KOPT-K1 (cell line): Measurements from ENCODE around the gene DPF3.

Experiments used
- H3K27ac ChIP-seq: fragments of 200-600 bp; sonication (generic); 2 replicates; pipeline ENCODE4 v1.5.1; 2016; ENCODE audit warnings: antibody characterized with exemption, mild to moderate bottlenecking, low read depth, low read length; ENCODE audit not compliant: poor library complexity, severe bottlenecking
- H3K36me3 ChIP-seq: fragments of 200-600 bp; sonication (generic); 2 replicates; pipeline ENCODE4 v1.5.1; 2017; ENCODE audit warnings: antibody characterized with exemption, mild to moderate bottlenecking, low read length, moderate library complexity; ENCODE audit not compliant: insufficient read depth
- H3K9me3 ChIP-seq: fragments of 200-600 bp; sonication (generic); 2 replicates; pipeline ENCODE4 v1.5.1; 2017; ENCODE audit warnings: antibody characterized with exemption, low read length, mild to moderate bottlenecking; ENCODE audit not compliant: insufficient read depth, poor library complexity, severe bottlenecking

Gene DPF3

GRCh38 chr14:72625689-72626088 is 268.2 kb downstream of the DPF3 start:
- no peaks in the 10 kb centered on the region for H3K36me3 ChIP-seq
- H3K27ac ChIP-seq, result no peak overlapping the region
- H3K9me3 ChIP-seq, result peaks cover 14% of the 10 kb centered on the region

GRCh38 chr14:72621387-72622065 is 272.4 kb downstream of the DPF3 start:
- peaks cover 10% of the 10 kb centered on the region for H3K9me3 ChIP-seq
- no peak overlapping the region for H3K27ac ChIP-seq
- no peaks in the 10 kb centered on the region for H3K36me3 ChIP-seq

- H3K36me3 ChIP-seq, result no peaks in the 10 kb centered on the region
- H3K27ac ChIP-seq, result no peak overlapping the region
- peaks cover 10% of the 10 kb centered on the region for H3K9me3 ChIP-seq
These were observed 274.0 kb downstream of the DPF3 start for GRCh38 chr14:72619881-72620280.

- no peak overlapping the region for H3K27ac ChIP-seq
- peaks cover 10% of the 10 kb centered on the region for H3K9me3 ChIP-seq
- no peaks in the 10 kb centered on the region for H3K36me3 ChIP-seq
These were observed 274.8 kb downstream of the DPF3 start for GRCh38 chr14:72619111-72619571.

DNA sequence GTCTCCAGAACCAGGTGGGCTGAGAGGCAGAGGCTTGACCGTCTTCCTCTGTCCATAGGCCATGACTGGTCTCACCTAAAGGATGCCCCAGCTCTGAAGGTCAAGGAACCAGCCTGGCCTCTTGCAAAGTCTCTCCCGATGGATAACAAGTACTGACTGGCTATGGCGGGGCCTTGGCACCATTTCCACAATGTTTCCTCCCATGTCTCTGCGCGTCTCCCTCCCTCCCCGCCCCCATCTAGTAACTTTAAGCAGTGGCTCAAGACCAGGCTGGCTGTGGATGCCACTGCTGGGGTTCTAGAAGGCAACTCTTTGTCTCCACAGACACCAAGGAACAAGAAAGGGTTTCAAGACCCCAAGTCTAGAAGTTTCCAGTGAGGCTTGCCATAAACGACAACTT is 275.5 kb downstream of the DPF3 start:
- H3K9me3 ChIP-seq, result peaks cover 7% of the 10 kb centered on the region
- no peak overlapping the region for H3K27ac ChIP-seq
- no peaks in the 10 kb centered on the region for H3K36me3 ChIP-seq

DNA sequence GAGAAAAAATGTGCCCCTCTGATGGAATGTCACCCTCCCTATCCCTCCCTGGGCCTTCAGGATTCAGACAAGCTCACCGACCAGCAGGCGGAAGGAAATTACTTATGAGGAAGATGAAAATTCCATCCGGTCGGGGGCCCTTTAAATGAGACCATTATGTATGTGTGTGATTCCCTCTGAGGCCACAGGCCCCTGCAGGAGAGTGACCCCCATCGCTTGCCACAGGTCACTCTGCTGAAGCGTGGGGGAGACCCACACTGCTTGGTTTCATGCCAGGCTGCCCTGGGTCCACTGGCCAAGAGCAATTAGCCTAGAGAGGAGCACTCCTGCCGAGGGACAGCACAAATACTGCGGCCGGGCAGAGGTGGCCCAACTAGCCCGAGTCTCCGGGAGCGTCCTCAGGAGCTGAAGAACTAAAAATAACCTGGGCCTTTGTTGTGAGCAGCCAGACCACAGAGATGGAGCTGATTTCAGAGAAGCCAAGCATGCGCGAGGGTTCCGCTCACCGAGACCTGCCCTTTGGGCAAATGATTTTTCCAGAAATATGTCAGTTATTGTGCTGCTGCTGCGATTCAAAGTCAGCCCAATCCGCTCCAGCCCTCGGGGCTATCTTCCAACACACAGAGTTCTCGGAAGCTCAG is 276.4 kb downstream of the DPF3 start:
- Histone ChIP-seq H3K27ac (no peak overlapping the region), H3K9me3 (peaks cover 1% of the 10 kb centered on the region), H3K36me3 (no peaks in the 10 kb centered on the region)

GRCh38 chr14:72616811-72617210 is 277.1 kb downstream of the DPF3 start:
- H3K27ac ChIP-seq, result no peak overlapping the region
- H3K36me3 ChIP-seq, result no peaks in the 10 kb centered on the region
- no peaks in the 10 kb centered on the region for H3K9me3 ChIP-seq

DNA sequence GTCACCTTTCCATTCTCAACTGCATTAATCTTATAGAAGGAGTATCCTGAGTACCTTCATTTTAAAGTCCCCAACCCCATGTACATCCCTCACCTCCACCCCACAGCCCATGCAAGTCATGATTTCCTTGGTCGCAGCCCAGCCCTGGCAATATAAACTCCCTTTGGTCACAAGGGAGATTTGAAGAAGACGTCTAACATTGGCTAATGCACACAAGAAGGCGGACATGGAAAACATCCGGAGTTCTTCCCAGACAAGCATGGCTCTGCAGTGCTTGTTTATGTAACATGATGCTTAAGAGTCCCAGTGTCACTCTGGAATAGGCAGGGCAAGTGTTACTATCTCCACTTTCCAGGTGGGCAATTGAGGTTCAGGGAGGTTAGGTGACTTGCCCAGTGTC is 277.6 kb downstream of the DPF3 start:
- no peaks in the 10 kb centered on the region for H3K9me3 ChIP-seq
- H3K27ac ChIP-seq, result no peak overlapping the region

GRCh38 chr14:72615451-72616121 is 278.3 kb downstream of the DPF3 start:
- H3K27ac ChIP-seq, result no peak overlapping the region
- no peaks in the 10 kb centered on the region for H3K9me3 ChIP-seq

More for the DNA sequence above, 277.6 kb downstream of the DPF3 start:
- H3K36me3 ChIP-seq, result no peaks in the 10 kb centered on the region

GRCh38 chr14:72614891-72615415 is 278.9 kb downstream of the DPF3 start:
- no peaks in the 10 kb centered on the region for H3K9me3 ChIP-seq
- no peaks in the 10 kb centered on the region for H3K36me3 ChIP-seq
- no peak overlapping the region for H3K27ac ChIP-seq

More at GRCh38 chr14:72615451-72616121, 278.3 kb downstream of the DPF3 start:
- no peaks in the 10 kb centered on the region for H3K36me3 ChIP-seq

- Histone ChIP-seq H3K36me3 (no peaks in the 10 kb centered on the region), H3K27ac (no peak overlapping the region), H3K9me3 (no peaks in the 10 kb centered on the region)
These were observed 279.5 kb downstream of the DPF3 start for GRCh38 chr14:72614365-72614764.

DNA sequence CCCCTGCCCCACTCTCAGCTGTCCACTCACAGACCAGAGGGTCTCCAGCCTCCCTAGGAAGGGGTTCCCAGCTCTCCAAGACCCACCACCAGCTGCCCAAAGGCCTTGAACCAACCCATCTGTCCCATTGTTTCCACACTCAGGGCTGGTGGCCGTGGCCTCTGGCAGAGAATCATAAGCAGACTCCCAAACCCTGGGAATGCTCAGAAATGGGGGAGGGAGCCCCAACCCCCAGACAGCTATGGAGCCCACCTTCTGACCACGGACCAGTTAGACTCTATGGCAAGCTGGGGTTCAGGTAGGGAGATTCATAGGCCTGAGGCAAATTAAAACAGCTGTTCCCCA is 280.0 kb downstream of the DPF3 start:
- H3K36me3 ChIP-seq, result no peaks in the 10 kb centered on the region
- H3K27ac ChIP-seq, result no peak overlapping the region
- H3K9me3 ChIP-seq, result no peaks in the 10 kb centered on the region

DNA sequence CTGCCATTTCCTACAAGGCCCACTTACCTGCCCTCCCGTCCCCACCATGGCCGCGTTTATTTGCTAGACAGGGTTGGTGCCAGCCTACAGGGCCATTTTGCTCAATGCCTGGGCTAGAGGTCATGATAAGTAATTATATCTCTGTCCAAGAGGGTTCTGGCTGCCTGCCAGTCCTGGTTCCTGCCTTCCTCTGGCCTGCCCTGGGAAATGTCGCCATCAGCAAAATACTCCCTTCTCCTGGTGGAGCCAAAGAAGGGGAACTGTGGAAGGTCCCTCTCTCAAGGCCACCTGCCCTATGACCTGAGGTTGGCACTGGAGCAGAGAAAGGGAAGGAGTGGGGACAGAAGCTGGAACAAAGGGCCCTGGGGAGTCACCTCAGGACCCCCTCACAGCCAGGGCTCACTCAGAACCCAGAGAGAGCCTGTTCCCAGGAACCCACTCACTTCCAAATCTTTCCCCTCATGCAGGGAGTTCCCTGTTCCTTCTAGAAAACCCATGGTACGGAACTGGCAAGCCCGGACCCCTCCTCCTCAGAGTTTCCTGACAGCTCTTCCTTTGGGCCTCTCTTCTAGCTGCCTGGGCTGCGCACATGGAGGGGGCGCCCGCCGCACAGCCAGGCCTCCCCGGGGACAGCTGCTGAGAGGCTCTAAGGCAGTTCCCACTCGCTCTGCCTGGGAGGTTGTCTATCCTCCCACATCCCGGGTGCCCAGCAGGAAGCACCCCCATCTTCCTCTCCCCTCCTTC is 280.5 kb downstream of the DPF3 start:
- Histone ChIP-seq H3K36me3 (no peaks in the 10 kb centered on the region), H3K9me3 (no peaks in the 10 kb centered on the region), H3K27ac (no peak overlapping the region)

GRCh38 chr14:72612041-72612440 is 281.9 kb downstream of the DPF3 start:
- no peaks in the 10 kb centered on the region for H3K36me3 ChIP-seq
- no peak overlapping the region for H3K27ac ChIP-seq
- H3K9me3 ChIP-seq, result no peaks in the 10 kb centered on the region

GRCh38 chr14:72611506-72611905 is 282.4 kb downstream of the DPF3 start:
- Histone ChIP-seq H3K9me3 (no peaks in the 10 kb centered on the region), H3K36me3 (no peaks in the 10 kb centered on the region), H3K27ac (no peak overlapping the region)
